GM23248 (cell line): ENCODE data around the gene SGTB. TPM values are rescaled to one million over a fixed set of nuclear protein-coding genes. Genes with fewer than 3 reads are reported as not detected.
"Not testable (repeated sequence)": the region's sequence is repeated elsewhere in the genome, so short reads cannot be mapped to it uniquely, and the experiment has no call there.

ENCODE experiments used
- DNase-seq: peaks from one replicate; pipeline ENCODE4 v3.0.0-alpha.2; 2015
- H2AFZ ChIP-seq: fragments of 200-600 bp; sonication (generic); 2 replicates; pipeline ENCODE4 v1.6.1; 2016; ENCODE audit warnings: antibody characterized with exemption
- H3F3A ChIP-seq: fragments of 200-600 bp; sonication (generic); 2 replicates; pipeline ENCODE4 v1.6.1; 2016; ENCODE audit warnings: mild to moderate bottlenecking, antibody characterized with exemption, mixed run types; ENCODE audit not compliant: insufficient read depth
- H3K27ac ChIP-seq: fragments of 200-600 bp; sonication (generic); 2 replicates; pipeline ENCODE4 v1.5.1; 2016; ENCODE audit warnings: mild to moderate bottlenecking
- H3K27me3 ChIP-seq: fragments of 200-600 bp; sonication (generic); replicated peaks from 2 replicates; pipeline ENCODE4 v1.6.1; 2016; ENCODE audit warnings: mild to moderate bottlenecking; ENCODE audit not compliant: insufficient read depth
- H3K36me3 ChIP-seq: fragments of 200-600 bp; sonication (generic); 2 replicates; pipeline ENCODE4 v1.6.1; 2016; ENCODE audit warnings: low read depth, mild to moderate bottlenecking
- H3K4me1 ChIP-seq: fragments of 200-600 bp; sonication (generic); 2 replicates; pipeline ENCODE4 v1.6.1; 2016; ENCODE audit warnings: mild to moderate bottlenecking; ENCODE audit not compliant: insufficient read depth
- H3K4me2 ChIP-seq: fragments of 200-600 bp; sonication (generic); one replicate; pipeline ENCODE4 v1.6.1; 2016; ENCODE audit warnings: mild to moderate bottlenecking; ENCODE audit not compliant: unreplicated experiment
- H3K4me3 ChIP-seq: fragments of 200-600 bp; sonication (generic); 2 replicates; pipeline ENCODE4 v1.5.1; 2016; ENCODE audit warnings: mild to moderate bottlenecking
- H3K79me2 ChIP-seq: fragments of 200-600 bp; sonication (generic); 2 replicates; pipeline ENCODE4 v1.6.1; 2016; ENCODE audit warnings: mild to moderate bottlenecking; ENCODE audit not compliant: insufficient read depth
- H3K9ac ChIP-seq: fragments of 200-600 bp; sonication (generic); 2 replicates; pipeline ENCODE4 v1.6.1; 2016; ENCODE audit warnings: mild to moderate bottlenecking
- H3K9me2 ChIP-seq: fragments of 200-600 bp; sonication (generic); 2 replicates; pipeline ENCODE4 v1.6.1; 2016; ENCODE audit warnings: mixed run types, mild to moderate bottlenecking, moderate library complexity; ENCODE audit not compliant: insufficient read depth
- H3K9me3 ChIP-seq: fragments of 200-600 bp; sonication (generic); one replicate; pipeline ENCODE4 v1.6.1; 2017; ENCODE audit warnings: low read depth
- H4K20me1 ChIP-seq: fragments of 200-600 bp; sonication (generic); 2 replicates; pipeline ENCODE4 v1.6.0; 2016; ENCODE audit not compliant: insufficient read depth
- EZH2 ChIP-seq: fragments of 200-600 bp; sonication (generic); IDR thresholded peaks from 2 replicates; pipeline ENCODE4 v1.6.1; 2018; ENCODE audit warnings: antibody characterized with exemption, mild to moderate bottlenecking; ENCODE audit not compliant: insufficient read depth, poor library complexity, severe bottlenecking
- EZH2phosphoT487 ChIP-seq: fragments of 200-600 bp; sonication (generic); IDR thresholded peaks from 2 replicates; pipeline ENCODE4 v1.6.1; 2018; ENCODE audit warnings: antibody characterized with exemption, moderate library complexity, mild to moderate bottlenecking, low read depth; ENCODE audit not compliant: insufficient read depth
- WGBS, 2 experiments: methylation state at CpG; one replicate each; pipeline ENCODE4 v1.1.6; 2015 to 2017; ENCODE audit warnings: low lambda C conversion rate in 2 of 2, low coverage in 1 of 2; ENCODE audit errors: missing lambda C conversion rate in 2 of 2; 5-methylcytosine and 5-hydroxymethylcytosine counted together
- in situ Hi-C: fragments of 300-500 bp; cut with MboI; formaldehyde crosslinking; loops from 2 replicates; pipeline ENCODE4 v1.15.0; 2020
- polyA plus RNA-seq: library from polyadenylated mRNA; unstranded; fragments of >200 nt; fragmentation: Nextera tagmentation; extraction: Ambion mirVana; gene quantifications from 2 replicates; pipeline ENCODE4 v1.2.1, GENCODE V29; 2016
- total RNA-seq: library from RNA; depleted of rRNA; stranded (reverse); fragments of >200 nt; shearing (Covaris generic); gene quantifications from 2 replicates; pipeline ENCODE4 v1.2.3, GENCODE V29; 2014

Gene SGTB
- total and polyA plus RNA-seq, 2 experiments from 2014 or later: 16.3 to 39.9 TPM

DNA sequence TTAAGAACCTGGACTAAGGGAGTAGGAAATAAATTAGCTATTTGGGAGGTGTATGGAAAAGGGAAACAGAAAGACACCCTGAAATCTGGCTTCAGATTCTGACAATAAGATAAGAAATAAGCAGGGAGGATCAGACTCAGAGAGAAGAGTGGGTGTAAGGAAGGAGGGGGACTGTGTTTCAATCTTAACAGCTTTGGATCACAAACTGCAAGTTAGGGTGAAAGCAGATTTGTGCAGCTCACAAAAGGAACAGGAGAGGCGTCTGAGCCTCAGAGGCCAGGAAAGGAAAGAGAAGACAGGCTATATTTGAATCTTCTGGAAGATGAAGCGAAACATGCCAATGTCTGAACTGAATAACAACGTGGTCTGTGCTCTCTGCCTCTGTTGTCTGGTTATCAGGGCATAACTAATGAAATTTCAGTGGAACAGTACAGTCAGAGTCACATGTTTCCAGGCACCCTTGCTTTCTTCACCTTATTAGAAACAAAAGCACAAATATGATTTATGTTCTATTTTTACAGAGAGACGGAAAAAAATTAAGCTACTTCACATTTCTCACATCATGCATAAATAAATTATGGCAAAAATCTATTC is 26.6 kb downstream of the SGTB start:
- WGBS, 2 experiments: 93 to 100% methylated on average over 4 of the region's 4 CpGs
- H3K4me1 ChIP-seq: peaks cover 8% of the 10 kb centered on the region; the same call in 1 of the 2 replicates
- no peak overlapping the region for H3K27ac ChIP-seq

GRCh38 chr5:65693121-65693520 is 28.8 kb downstream of the SGTB start:
- no peak for DNase-seq
- TF ChIP-seq EZH2phosphoT487 (no peak), EZH2 (no peak)
- Histone ChIP-seq H3K4me2 (no peak overlapping the region), H3K4me1 (peaks cover 8% of the 10 kb centered on the region; the same call in 1 of the 2 replicates), H3K9ac (no peak overlapping the region), H3K27ac (no peak overlapping the region), H2AFZ (no peak overlapping the region), H3K9me2 (no peaks in the 10 kb centered on the region), H3F3A (no peaks in the 10 kb centered on the region), H3K9me3 (no peaks in the 10 kb centered on the region), H3K36me3 (peaks cover 10% of the 10 kb centered on the region), H3K27me3 (no peaks in the 10 kb centered on the region), H3K79me2 (no peaks in the 10 kb centered on the region), H4K20me1 (no peaks in the 10 kb centered on the region), H3K4me3 (no peak overlapping the region)
- in situ Hi-C loops: no loop called here
- WGBS, 2 experiments: 96 to 99% methylated on average over 2 of the region's 2 CpGs

More for the DNA sequence above, 26.6 kb downstream of the SGTB start:
- no peaks in the 10 kb centered on the region for H4K20me1 ChIP-seq
- no peaks in the 10 kb centered on the region for H3K9me3 ChIP-seq
- no peaks in the 10 kb centered on the region for H3F3A ChIP-seq
- TF ChIP-seq EZH2 (no peak), EZH2phosphoT487 (no peak)
- no peaks in the 10 kb centered on the region for H3K27me3 ChIP-seq
- H2AFZ ChIP-seq: no peak overlapping the region
- no peak for DNase-seq
- H3K4me2 ChIP-seq: no peak overlapping the region
- H3K9me2 ChIP-seq: no peaks in the 10 kb centered on the region
- in situ Hi-C loops: no loop called here
- no peak overlapping the region for H3K4me3 ChIP-seq
- peaks cover 17% of the 10 kb centered on the region for H3K36me3 ChIP-seq
- H3K79me2 ChIP-seq: no peaks in the 10 kb centered on the region
- H3K9ac ChIP-seq: no peak overlapping the region

- H3K27me3 ChIP-seq: no peaks in the 10 kb centered on the region
- no peaks in the 10 kb centered on the region for H3K9me3 ChIP-seq
- no peaks in the 10 kb centered on the region for H3F3A ChIP-seq
- peaks cover 45% of the 10 kb centered on the region for H3K36me3 ChIP-seq
- no peak overlapping the region for H3K27ac ChIP-seq
- H3K4me2 ChIP-seq: no peak overlapping the region
- no peaks in the 10 kb centered on the region for H3K4me1 ChIP-seq
- H4K20me1 ChIP-seq: no peaks in the 10 kb centered on the region
- H3K4me3 ChIP-seq: no peak overlapping the region
- WGBS, 2 experiments: 84 to 88% methylated on average over 3 of the region's 3 CpGs
- H3K79me2 ChIP-seq: peaks cover 24% of the 10 kb centered on the region
- H2AFZ ChIP-seq: no peak overlapping the region
- no peak overlapping the region for H3K9ac ChIP-seq
- TF ChIP-seq EZH2phosphoT487 (no peak), EZH2 (no peak)
- H3K9me2 ChIP-seq: no peaks in the 10 kb centered on the region
- in situ Hi-C loops: no loop called here
- no peak for DNase-seq
Observed at GRCh38 chr5:65682148-65682547, 39.8 kb downstream of the SGTB start.

DNA sequence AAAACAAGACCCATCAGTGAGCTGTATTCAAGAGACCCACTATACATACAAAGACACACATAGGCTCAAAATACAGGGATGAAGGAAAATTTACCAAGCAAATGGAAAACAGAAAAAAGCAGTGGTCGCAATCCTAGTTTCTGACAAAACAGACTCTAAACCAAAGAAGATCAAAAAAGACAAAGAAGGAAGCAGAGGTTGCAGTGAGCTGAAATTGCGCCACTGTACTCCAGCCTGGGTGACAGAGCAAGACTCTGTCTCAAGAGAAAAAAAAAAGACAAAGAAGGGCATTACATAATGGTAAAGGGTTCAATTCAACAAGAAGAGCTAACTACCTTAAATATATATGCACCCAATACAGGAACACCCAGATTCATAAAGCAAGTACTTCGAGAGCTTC is 45.9 kb downstream of the SGTB start:
- H3K36me3 ChIP-seq: peaks cover 26% of the 10 kb centered on the region

DNA sequence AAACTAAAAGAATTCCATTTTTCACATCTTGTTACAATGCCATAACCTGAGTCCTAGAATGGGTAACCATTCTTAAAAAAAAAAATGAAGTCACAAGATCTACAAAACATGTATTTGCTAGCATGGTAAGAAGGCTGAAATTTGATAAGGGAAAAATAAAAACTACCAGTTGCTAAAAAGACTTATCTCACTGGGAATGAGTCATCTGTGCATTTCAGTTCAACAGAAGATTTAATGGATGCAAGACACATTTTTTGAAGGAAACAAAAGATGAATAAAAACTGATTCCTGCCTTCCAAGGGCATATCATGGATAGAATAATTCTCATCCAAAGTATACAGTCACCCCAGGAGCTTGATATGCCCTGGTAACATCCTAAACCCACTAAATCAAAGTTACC is 47.2 kb downstream of the SGTB start:
- Histone ChIP-seq H3K27me3 (no peaks in the 10 kb centered on the region), H3K4me3 (no peak overlapping the region), H3F3A (peaks cover 20% of the 10 kb centered on the region; the same call in 1 of the 2 replicates), H3K4me1 (peaks cover 21% of the 10 kb centered on the region; the same call in 1 of the 2 replicates), H3K36me3 (peaks cover 28% of the 10 kb centered on the region), H3K9me2 (no peaks in the 10 kb centered on the region), H3K9ac (no peak overlapping the region), H3K79me2 (peaks cover 39% of the 10 kb centered on the region), H3K9me3 (no peaks in the 10 kb centered on the region), H2AFZ (no peak overlapping the region), H3K4me2 (no peak overlapping the region), H4K20me1 (no peaks in the 10 kb centered on the region), H3K27ac (no peak overlapping the region)
- peak; percentile 18 for DNase-seq
- no peak for TF ChIP-seq EZH2phosphoT487
- TF ChIP-seq EZH2: no peak
- in situ Hi-C loops: no loop called here

More for the DNA sequence above, 45.9 kb downstream of the SGTB start:
- H3K9me2 ChIP-seq, in situ Hi-C loops, H3K4me2 ChIP-seq, H3K9me3 ChIP-seq, H3K4me3 ChIP-seq, H2AFZ ChIP-seq, H3K9ac ChIP-seq, H4K20me1 ChIP-seq, H3K27me3 ChIP-seq, DNase-seq, H3K27ac ChIP-seq: not testable (repeated sequence)
- Histone ChIP-seq H3F3A (peaks cover 20% of the 10 kb centered on the region; the same call in 1 of the 2 replicates), H3K79me2 (peaks cover 44% of the 10 kb centered on the region), H3K4me1 (peaks cover 21% of the 10 kb centered on the region; the same call in 1 of the 2 replicates)
- WGBS, 2 experiments: 95 to 98% methylated on average over 3 of the region's 3 CpGs
